Thyroid gland (tissue), 4 donors: ENCODE data around the gene FMO2.

Experiments
- CTCF ChIP-seq, 6 experiments: fragments of 200-600 bp in 3 of 6; fragments of 450-650 bp in 3 of 6; sonication (generic) in 3 of 6; IDR thresholded peaks; one replicate each; pipeline ENCODE4 v1.5.1; 2016 to 2019; ENCODE audit warnings: antibody characterized with exemption in 6 of 6, mild to moderate bottlenecking in 2 of 6, inconsistent platforms in 1 of 6, moderate library complexity in 1 of 6
- POLR2A ChIP-seq, 2 donors: fragments of 450-650 bp; IDR thresholded peaks; one replicate each; pipeline ENCODE4 v1.6.1; 2017; ENCODE audit warnings: antibody characterized with exemption in 2 of 2, mild to moderate bottlenecking in 2 of 2, moderate library complexity in 1 of 2

DNA sequence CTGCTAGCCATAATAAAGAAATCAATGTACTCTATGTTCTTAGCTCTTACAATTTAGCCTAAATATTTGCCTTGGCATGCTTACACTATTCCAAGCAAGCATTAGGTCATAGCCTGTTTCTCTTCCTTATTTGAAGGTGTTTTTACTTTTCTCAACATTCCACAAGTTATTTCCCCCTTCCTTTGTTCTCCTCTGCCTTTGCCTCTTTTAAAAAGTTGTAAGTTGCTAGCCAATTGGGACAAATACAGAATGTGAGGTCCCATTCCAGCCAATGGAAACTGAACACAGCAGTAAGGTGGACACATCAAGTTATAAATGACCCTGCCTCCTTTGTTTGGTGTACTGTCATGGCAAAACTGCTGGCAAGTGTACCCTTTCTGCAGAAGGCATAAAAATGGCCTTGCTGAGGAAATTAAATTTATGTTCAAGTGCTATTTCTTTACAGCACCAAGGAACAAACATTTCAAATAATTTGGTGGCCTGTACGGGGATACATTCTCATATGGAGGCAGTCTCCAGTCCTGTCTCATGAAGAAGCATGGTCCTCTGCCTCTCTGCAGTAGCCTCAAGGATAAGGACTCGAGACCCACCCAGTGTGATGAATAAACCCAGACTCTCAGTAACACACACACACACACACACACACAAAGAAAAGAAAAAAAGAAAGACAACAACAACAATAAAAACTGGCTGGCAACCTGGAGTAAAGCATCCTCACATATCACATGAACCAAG is 34.4 kb downstream of the FMO2 start:
- TF ChIP-seq CTCF (IDR thresholded peaks at IDR 0.05) (no peak), POLR2A (IDR thresholded peaks at IDR 0.05) (no peak)
